ENCODE results near the gene ARGLU1. TPM values are rescaled to one million over a fixed set of nuclear protein-coding genes. Genes with fewer than 3 reads are reported as not detected.
A peak's percentile ranks its signal among the peaks of the same experiment; 100 is the strongest.

ARGLU1 gene
- total RNA-seq, 1 donor from 2014 or later = 122 TPM

- DNase-seq = peak; percentile 90
- Histone ChIP-seq H3K27me3 (no peaks in the 10 kb centered on the region), H3K4me1 (peaks cover 11% of the 10 kb centered on the region), H3K27ac (peak overlapping the region; percentile 58), H3K9me3 (no peaks in the 10 kb centered on the region), H3K36me3 (no peaks in the 10 kb centered on the region), H3K4me3 (no peak overlapping the region)
- ATAC-seq = peak; percentile 75
- intact Hi-C loops (cut with DNase I) = no loop called here
- TF ChIP-seq, protein P1, sequence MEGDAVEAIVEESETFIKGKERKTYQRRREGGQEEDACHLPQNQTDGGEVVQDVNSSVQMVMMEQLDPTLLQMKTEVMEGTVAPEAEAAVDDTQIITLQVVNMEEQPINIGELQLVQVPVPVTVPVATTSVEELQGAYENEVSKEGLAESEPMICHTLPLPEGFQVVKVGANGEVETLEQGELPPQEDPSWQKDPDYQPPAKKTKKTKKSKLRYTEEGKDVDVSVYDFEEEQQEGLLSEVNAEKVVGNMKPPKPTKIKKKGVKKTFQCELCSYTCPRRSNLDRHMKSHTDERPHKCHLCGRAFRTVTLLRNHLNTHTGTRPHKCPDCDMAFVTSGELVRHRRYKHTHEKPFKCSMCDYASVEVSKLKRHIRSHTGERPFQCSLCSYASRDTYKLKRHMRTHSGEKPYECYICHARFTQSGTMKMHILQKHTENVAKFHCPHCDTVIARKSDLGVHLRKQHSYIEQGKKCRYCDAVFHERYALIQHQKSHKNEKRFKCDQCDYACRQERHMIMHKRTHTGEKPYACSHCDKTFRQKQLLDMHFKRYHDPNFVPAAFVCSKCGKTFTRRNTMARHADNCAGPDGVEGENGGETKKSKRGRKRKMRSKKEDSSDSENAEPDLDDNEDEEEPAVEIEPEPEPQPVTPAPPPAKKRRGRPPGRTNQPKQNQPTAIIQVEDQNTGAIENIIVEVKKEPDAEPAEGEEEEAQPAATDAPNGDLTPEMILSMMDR (IDR thresholded peaks at IDR 0.05) = no peak
These were observed 2.4 kb upstream of the ARGLU1 start for GRCh38 chr13:106570299-106570852.

DNA sequence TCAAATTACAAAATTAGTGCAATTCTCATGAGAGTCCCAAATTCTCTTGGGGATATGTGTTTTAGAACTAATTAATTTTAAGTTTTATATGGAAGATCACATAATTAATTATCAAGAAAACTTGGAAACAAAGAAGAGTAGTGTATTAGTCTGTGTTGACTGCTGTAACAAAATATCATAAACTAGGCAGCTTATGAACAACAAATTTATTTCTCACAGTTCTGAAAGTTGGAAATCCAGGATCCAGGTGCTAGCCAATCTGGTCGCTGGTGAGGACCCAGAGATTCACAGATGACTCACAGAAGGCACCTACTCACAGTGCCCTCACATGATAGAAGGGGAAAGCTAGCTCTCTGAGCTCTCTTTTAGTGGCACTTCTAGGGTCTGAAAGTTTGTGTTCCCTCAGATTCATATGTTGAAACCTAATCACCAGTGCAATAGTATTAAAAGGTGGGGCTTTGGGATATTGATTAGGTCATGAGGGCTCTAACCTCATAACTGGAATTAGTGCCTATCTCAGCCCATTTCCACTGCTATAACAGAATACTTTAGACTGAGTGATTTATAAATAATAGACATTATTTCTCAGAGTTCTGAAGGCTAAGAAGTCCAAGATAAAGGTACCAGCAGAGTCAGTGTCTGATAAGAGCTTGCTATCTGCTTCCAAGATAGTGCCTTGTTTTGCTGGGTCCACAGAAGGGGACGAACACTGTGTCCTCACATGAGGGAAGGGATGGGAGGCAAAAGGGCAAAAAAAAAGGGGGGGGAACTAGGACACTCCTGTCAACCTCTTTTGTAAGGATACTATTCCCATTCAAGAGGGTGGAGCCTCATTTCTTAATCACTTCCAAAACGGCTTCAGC lies 1.5 kb upstream of the ARGLU1 start:
- peaks cover 20% of the 10 kb centered on the region for H3K4me1 ChIP-seq
- TF ChIP-seq, protein P1 (IDR thresholded peaks at IDR 0.05) = no peak
- intact Hi-C loops (cut with DNase I) = no loop called here
- no peak overlapping the region for H3K4me3 ChIP-seq
- H3K27ac ChIP-seq = peak overlapping the region; percentile 21
- H3K9me3 ChIP-seq = no peaks in the 10 kb centered on the region
- ATAC-seq (no peak), DNase-seq (no peak)
- no peaks in the 10 kb centered on the region for H3K27me3 ChIP-seq
- no peaks in the 10 kb centered on the region for H3K36me3 ChIP-seq

DNA sequence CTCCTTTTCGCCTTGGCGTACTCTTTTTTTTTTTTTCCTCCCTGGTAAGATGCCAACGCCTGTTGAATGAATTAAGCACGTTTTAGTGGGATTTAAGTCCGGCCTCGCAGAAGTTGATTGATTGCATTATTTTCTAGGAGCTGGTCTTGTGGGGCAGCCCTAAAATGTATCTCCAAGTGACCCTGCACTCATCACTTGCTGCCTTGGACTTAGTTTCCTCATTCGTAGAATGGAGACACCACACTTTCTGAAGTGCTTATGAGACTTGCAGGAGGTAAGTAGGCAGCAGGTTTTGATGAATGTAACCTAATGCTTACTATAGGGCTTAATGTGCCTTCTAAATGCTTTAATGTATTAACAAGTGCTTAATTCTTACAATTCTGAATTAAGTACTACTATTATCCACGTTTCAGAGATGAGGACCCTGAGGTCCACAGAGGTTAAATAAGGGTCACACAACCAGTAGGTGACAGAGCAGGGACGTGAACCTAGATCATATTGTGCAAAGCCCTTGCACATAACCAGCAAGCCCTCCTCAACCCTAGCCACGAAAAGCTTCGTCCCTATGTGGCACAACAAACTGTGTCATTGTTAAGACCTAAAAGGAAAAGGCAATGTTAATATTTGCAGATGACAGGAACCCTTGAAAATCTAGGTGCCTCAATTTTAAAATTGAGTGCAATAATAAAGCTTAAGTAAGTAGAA lies 514 bp upstream of the ARGLU1 start:
- Histone ChIP-seq H3K4me1 (peaks cover 24% of the 10 kb centered on the region), H3K27me3 (no peaks in the 10 kb centered on the region), H3K36me3 (no peaks in the 10 kb centered on the region), H3K27ac (no peak overlapping the region), H3K4me3 (peak overlapping the region; percentile 85), H3K9me3 (no peaks in the 10 kb centered on the region)
- no peak for ATAC-seq
- TF ChIP-seq, protein P1 (IDR thresholded peaks at IDR 0.05) = no peak
- no peak for DNase-seq
- intact Hi-C loops (cut with DNase I) = no loop called here

DNA sequence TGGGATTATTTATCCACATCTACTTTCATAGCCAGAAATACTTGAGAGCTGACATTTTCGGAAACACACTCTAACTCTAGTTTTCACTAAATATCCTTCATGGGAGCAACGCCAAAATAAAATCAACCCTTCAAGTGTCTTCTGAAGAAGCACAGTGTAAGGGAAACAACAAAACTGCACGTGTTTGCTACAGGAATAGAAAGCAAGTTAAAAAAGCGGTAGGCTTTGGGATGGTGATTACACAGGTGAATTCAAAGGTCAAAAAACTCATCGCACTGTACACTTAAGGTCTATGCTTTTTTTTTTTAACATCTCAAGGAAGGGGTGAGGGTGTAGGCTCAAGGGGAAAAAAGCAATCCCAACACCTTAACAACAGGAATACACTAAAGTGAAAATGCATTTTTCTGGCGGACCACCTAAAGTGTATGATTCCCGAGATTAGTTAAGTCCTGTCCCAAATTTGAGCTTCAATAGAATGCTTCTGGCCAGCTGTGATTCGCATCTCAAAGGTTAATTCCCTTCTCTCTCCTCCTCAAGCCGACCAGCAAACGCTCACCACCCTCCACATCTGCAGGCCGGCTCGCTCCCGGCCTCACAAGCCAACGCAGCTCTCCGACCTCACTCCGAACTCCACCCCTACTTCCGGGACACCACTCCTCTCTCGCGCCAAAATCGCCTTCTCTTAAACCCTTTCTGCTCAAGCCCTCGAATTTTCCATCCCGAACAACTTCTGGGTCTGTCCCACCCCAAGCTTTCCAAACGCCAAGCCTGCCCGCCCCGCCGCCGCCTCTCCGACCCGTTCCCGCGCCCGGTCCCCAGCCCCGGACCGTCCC lies 1.1 kb downstream of the ARGLU1 start:
- H3K9me3 ChIP-seq = no peaks in the 10 kb centered on the region
- H3K4me1 ChIP-seq = peaks cover 31% of the 10 kb centered on the region
- H3K4me3 ChIP-seq = peak overlapping the region; percentile 85
- TF ChIP-seq, protein P1 (IDR thresholded peaks at IDR 0.05) = no peak
- intact Hi-C loops (cut with DNase I) = no loop called here
- peak overlapping the region; percentile 98 for H3K27ac ChIP-seq
- ATAC-seq (peak; percentile 68), DNase-seq (peak; percentile 81)
- no peaks in the 10 kb centered on the region for H3K27me3 ChIP-seq
- no peaks in the 10 kb centered on the region for H3K36me3 ChIP-seq

GRCh38 chr13:106565127-106565775 lies 2.7 kb downstream of the ARGLU1 start:
- DNase-seq = no peak
- H3K4me1 ChIP-seq = peaks cover 37% of the 10 kb centered on the region
- peak overlapping the region; percentile 85 for H3K4me3 ChIP-seq
- no peaks in the 10 kb centered on the region for H3K27me3 ChIP-seq
- H3K27ac ChIP-seq = peak overlapping the region; percentile 8
- no peaks in the 10 kb centered on the region for H3K9me3 ChIP-seq
- intact Hi-C loops (cut with DNase I) = no loop called here
- ATAC-seq = no peak
- H3K36me3 ChIP-seq = no peaks in the 10 kb centered on the region
- TF ChIP-seq, protein P1 (IDR thresholded peaks at IDR 0.05) = no peak

Data from upper lobe of right lung (tissue), 1 donor.